ENCODE results near the gene GRM7.

DNA sequence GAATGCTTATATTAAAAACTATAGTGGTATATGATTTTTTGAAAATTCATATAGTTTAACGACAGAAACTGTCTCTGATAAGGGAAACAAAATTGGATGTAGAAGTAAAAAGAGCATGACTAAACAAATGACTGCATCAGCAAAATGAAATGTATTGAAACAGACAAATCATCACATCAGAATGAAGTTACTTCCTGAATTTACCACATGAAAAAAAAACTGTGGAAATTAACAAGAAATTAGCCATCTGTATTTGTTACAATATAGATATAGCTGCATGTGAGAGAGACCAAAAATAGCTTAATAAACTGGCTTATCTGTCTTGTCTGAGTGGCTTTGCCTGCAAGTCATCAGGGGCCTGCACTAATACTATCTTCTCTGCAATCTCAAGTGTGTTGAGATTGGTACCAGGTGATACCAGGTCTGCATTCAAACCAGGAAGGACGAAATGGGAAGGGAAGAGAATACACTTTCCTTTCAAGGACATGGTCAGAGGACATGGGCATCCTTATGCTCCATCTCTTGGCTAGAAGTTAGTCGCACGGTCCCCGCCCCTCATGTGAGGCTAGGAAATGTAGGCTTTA lies 388.7 kb downstream of the GRM7 start:
- TF ChIP-seq, protein P1, sequence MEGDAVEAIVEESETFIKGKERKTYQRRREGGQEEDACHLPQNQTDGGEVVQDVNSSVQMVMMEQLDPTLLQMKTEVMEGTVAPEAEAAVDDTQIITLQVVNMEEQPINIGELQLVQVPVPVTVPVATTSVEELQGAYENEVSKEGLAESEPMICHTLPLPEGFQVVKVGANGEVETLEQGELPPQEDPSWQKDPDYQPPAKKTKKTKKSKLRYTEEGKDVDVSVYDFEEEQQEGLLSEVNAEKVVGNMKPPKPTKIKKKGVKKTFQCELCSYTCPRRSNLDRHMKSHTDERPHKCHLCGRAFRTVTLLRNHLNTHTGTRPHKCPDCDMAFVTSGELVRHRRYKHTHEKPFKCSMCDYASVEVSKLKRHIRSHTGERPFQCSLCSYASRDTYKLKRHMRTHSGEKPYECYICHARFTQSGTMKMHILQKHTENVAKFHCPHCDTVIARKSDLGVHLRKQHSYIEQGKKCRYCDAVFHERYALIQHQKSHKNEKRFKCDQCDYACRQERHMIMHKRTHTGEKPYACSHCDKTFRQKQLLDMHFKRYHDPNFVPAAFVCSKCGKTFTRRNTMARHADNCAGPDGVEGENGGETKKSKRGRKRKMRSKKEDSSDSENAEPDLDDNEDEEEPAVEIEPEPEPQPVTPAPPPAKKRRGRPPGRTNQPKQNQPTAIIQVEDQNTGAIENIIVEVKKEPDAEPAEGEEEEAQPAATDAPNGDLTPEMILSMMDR (IDR thresholded peaks at IDR 0.05): no peak
- TF ChIP-seq EZH2 (IDR thresholded peaks at IDR 0.05; ENCODE audit: borderline replicate concordance, insufficient read depth, low read depth, low read length, poor library complexity, severe bottlenecking): no peak
